Stimulated activated CD8-positive, alpha-beta memory T cell treated with anti-CD3 and anti-CD28 coated beads, Interleukin-2, amount 100 ng/mL, for 1 hour (primary cell): ENCODE results near the gene MVP.
"Not testable (repeated sequence)": the region's sequence is repeated elsewhere in the genome, so short reads cannot be mapped to it uniquely, and the experiment has no call there.

Source experiments
- DNase-seq, 2 donors: peaks; one replicate each; pipeline ENCODE4 v3.0.0-alpha.2; 2020; ENCODE audit warnings: low read depth in 2 of 2

MVP gene

DNA sequence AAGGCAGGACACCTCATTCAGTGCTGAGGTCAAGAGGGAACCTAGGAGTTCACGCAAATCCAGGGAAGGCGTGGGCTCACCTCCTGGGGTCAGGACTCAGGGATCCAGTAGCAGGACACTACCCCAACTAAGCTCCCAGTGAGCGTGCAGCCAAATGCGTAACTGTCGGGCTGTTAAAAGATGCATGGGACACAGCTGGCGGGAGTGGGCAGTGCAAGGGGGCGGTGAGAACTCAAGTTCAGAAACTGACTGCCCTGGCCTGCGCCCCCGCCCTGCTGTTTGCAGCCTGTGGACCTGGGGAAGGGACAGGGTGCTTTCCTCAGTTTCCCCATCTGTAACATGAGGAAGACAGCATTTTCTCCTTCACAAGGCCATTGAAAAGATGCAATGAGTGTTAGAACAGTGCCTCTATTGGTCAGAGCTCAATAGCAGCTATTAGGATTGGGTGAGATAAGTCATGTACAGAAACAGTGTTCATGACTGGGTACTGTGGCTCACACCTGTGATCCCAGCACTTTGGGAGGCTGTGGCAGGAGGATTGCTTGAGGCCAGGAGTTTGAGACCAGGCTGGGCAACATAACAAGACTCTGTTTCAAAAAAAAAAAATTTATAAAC, 22.6 kb downstream of the MVP start:
- no peak for DNase-seq

DNA sequence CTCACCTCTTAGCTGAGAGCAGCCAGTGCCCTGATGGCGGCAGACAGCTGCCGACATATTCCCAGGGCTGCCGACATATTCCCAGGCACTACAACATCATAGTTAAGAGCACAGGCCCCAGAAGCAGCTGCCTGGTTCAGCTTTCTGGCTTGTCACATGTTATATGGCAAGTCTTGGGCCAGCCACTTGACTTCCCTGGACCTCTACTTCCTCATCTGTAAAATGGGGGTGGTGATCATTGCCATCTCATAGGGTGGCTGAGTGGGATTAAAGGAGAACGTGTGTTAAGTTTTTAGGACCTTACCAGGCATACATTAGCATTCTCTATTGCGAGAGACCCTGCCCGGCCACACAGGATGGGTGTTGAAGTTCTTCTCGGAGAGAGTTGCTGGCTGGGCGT, 23.7 kb downstream of the MVP start:
- no peak for DNase-seq

DNA sequence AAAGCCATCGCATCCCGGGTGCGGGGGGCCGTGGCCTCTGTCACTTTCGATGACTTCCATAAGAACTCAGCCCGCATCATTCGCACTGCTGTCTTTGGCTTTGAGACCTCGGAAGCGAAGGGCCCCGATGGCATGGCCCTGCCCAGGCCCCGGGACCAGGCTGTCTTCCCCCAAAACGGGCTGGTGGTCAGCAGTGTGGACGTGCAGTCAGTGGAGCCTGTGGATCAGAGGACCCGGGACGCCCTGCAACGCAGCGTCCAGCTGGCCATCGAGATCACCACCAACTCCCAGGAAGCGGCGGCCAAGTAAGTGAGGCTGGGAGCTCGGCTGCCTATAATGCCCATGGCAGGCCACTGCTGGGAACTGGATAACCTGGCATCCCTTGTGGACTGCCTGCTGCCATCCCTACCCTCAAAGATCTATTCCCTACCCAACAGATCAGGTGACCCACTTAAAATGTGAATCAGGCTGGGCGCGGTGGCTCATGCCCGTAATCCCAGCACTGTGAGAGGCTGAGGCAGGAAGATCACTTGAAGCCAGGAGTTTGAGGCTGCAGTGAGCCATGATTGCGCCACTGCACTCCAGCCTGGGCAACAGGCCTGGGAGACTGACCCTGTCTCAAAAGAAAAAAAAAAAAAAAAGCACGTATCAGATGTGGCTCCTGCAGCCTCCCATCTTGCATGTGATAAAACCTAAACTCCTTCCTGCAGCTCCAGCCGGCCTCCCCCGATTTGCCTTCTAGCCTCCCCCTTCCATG, 24.5 kb downstream of the MVP start:
- DNase-seq, result no peak

DNA sequence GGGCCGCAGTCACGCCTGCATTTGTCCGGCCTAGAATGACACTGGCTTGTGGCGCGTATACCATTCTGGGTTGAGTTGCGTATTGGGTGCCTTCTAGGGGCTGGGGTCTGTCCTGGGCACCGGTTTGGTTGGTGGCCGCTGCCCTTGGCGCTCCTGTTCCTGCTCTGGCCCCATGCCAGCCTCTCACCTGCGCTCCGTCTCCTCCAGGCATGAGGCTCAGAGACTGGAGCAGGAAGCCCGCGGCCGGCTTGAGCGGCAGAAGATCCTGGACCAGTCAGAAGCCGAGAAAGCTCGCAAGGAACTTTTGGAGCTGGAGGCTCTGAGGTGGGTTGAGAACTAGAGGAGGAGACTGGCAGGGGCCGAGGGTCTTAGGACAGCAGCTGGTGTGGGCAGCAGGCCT, 25.4 kb downstream of the MVP start:
- no peak for DNase-seq

DNA sequence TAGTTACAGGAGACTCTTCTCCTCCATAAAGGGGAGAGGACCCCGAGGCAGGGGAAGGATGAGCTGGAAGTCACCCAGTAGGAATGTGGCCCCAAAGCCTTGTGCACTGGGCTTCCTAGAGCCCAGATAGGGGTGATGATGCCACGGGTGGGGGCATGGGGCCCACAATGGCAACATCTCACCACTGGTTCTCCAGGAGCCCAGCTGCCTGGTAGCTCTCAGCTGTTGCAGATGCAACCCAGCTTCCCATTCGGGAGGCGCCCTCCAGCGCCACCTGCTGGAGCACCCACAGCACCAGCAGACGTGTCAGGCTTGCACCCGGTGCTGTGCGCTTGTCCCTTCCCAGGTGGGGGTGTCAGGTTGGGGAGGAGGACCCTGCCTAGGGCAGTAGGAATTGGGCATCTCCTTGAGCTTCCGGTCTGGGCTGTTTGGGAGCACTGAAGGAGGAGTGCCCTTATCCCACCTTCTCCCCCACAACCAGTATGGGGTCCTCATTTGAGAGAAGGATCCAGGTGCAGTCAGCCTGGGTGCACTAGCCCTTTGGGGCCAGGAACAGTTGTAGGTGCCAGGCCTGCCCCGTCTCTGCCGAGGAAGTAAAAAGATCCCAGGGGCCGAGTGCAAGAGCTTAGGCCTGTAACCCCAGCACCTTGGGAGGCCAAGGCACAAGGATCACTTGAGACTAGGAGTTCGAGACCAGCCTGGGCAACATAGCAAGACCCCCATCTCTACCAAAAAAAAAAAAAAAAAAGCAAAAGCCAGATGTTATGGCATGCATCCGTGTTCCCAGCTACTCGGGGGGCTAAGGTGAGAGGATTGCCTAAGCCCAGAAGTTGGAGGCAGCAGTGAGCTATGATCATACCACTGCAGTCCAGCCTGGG, 28.4 kb downstream of the MVP start:
- peak; percentile 62 to 72 for DNase-seq

DNA sequence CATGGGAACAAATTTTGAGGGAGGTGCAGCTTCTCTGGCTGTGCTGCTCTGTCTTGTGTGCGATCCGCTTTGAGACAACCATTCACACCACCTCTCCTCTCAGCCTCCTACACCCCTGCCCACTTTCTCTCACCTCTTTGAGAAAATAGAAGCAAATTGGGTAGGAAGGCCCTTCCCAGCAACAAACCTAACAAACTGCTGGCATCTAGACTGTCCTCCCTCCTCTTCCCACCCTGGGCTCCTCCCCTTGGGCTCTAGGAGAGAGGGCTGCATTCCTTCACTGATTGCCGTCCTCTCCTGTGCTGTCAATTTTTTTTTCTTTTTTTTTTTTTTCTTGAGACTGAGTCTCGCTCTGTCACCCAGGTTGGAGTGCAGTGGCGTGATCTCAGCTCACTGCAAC, 29.2 kb downstream of the MVP start:
- no peak for DNase-seq

DNA sequence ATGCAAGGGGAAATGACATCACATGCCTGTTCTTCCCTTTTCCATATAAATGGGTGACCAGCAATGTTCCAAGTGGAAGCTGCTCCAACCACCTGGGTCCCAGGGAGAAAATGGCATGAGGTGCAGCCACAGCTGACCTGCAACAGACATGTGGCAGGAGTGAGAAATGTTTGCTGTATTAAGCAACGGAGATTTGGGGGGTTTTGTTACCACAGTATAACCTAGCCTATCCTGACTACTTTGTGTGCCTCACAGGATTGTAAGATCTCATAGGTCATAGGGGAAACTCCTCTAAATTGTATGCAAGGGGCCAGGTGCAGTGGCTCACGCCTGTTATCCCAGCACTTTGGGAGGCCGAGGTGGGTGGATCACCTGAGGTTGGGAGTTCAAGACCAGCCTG, 30.7 kb downstream of the MVP start:
- DNase-seq, result no peak

DNA sequence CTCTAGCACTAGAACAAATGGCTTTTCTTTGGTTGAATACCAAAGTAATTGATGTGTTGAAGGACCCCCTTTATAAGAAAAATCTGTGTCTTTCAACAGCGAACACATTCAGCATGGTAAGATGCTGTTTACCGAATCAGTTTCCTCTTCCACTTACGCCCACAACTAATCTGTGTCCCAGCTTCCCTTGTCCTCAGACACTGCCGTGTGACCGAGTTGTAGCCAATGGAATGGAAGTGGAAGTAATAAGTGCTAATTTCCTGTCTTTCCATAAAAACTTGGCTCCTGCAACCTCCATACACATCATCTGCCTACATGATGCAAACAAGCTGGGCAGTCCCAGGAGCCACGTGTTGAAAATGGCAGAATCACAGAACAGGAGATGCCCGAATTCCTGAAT, 32.4 kb downstream of the MVP start:
- no peak for DNase-seq

DNA sequence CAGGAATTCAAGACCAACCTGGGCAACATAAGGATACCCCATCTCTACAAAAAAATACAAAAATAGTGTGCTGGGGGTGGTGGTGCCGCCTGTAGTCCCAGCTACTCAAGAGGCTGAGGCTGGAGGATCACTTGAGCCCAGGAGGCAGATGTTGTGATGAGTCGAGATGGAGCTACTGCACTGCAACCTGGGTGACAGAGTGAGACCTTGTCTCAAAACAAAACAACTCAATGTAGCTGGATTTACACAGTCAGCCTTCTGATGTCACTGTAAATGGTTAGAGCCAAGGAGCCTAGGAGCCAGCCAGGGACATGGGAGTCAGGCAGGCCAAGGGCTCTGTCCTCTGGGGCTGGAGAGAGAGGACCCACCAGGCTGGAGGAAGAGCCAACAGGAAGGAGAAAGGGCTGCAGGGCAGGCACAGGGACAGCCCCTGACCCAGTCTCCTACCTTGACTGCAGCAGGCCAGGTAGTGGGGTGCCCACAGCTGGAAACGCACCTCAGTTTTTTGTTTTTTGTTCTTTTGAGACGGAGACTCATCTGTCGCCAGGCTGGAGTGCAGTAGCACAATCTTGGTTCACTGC, 34.3 kb downstream of the MVP start:
- no peak for DNase-seq

DNA sequence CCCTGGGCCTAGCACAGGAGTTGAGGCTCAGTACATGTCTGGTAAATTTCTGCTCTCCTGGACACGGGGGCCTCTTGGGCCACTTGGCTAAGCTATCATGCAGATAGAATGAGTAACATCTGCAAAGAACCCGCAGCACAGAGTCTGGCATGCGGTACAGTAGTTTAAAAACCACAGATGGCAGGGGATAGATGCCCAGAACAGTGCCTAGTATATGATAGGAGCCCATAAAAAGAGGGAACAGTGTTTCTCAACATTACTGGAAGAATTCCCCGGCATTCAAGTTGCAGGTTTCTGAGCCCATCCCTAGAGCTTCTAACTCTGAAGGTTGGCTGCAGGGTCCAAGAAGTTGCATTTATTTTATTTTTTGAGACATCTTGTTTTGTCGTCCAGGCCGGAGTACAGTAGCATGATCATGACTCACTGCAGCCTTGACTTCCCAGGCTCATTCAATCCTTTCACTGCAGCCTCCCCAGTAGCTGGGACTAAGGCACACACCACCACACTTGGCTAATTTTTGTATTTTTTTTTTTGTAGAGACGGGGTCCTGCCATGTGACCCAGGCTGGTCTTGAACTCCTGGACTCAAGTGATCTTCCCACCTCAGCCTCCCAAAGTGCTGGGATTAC, 37.0 kb downstream of the MVP start:
- no peak for DNase-seq

DNA sequence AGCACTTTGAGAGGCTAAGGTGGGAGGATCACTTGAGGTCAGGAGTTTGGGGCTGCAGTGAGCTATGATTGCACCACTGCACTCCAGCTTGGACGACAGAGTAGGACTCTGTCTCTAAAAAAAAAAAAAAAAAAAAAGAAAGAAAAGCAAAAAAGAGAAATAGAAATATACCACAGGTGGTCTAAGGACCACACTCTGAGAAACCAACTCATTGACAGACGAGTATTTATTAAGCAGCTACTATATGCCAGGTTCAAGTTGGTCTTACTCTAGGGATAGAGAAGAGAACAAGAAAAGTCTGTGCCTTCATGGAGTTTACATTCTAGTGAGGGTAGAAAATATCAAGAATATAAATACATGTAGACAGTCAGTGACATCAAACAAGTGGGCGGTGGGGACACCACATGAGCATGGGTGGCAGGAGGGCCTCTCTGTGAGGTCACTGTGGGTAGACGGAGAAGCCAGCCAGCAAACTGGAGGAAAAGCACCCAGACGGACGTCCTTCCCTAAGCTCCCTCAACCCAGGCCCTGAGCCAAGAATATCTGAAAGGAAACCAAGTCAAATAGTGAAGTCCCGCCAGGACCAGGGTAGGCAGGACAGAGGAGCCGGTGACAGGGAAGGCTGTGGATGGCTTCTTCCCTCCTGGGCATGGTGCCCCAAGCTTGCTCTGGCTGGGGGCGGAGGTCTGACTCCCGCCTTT, 38.0 kb downstream of the MVP start:
- DNase-seq, result no peak

DNA sequence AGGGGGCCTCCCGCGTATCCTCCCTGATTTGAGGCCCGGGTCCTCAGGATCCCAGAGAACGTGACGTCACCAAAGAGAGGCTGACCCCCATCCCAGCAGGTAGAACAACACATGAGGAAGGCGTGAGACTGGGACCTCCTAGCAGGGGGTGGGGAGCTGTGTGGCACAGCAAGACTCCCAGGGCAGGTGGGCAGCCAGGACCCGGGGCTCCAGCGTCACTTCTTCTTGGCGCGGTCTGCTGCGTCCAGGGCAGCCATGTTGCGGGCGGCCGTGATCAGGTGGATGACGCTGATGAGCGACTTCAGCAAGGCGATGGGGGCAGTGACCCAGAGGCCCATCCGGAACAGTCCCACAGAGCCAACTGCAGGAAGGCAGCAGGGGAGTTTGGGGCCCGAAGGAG, 38.7 kb downstream of the MVP start:
- no peak for DNase-seq

DNA sequence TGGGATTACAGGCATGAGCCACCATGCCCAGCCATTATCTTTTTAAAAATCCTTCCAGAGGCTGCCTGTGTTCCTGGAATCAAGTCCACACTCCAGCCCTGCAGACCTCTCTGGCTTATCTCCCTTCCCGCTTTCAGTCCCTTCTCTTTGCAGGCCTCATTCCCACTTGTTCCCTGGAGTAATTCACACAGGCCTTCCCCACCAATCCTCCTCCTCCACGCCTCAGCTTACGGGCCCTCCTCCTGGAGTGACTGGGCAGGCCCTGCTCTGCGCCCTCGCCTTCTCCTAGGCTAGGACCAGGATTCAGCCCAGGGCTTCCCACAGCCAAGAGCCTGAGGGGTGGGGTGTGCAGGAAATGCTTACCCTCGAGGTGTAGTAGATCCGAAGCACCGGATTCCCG, 40.0 kb downstream of the MVP start:
- DNase-seq, result no peak

DNA sequence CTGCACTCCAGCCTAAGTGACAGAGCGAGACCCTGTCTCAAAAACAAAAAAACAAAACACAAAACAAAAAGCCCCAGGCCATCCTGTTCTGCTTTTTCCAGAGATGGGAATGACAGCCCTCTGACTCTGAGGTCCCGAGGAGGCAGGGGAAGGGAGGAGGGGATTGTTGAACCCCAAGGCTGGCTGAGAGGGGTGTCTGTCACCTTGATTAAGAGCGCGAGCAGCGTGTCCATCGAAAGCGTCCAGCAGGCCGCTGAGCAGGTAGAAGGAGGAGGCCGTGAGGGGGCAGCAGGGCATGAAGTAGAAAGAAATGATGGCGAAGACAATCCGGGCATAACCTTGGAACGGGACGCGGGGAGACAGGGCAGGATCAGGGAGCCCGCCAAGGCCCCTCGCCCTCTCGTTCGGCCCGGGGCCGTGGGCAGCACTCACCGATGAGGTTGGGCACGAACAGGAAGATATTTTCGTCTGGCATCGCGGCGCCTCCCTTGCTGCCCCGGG, 42.2 kb downstream of the MVP start:
- no peak for DNase-seq

DNA sequence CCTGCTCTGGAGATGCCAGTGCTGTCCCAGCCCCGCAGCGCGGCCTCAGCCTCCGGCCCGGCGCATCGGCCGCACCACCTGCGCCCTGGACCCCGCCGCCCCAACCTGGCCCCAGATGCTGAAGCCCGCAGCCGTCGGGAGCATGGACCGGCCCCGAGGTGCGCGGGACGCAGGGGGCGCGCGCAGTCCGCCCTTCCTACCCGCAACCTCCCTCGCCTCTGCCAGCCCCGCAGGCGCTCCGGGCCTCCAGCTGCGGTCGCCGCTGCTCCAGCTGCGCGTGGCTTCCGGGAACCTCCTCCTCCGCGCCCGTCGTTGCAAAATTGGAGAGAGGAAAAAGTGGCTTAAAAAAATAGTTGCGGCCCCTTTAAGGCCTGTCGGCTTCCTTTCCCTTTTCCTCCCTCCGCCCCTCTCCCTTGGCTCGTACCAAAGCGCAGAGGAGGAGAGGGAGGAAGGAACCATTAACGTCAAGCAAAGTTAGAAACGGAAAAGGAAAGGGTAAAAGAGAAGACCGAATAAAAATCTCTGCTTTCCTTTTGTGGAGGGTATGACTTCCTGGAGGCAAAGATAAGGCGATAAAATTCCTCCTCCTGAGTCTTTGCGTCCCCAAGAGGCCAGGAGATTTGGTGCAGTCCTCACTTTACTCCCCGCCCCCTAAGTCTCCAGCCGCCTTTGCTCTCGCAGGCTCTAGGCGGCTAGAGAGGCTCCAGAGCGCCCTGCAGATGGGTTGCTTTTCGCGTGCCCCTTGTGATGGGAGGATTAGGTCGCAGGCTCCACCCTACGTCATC, 42.8 kb downstream of the MVP start, which contains the start of gene CDIPT:
CDIPT (minus strand) TSS at position 343 of the 785 bp plus-strand sequence. CDS start 369 bp downstream, outside the sequence.
- peak; percentile 84 to 87 for DNase-seq

DNA sequence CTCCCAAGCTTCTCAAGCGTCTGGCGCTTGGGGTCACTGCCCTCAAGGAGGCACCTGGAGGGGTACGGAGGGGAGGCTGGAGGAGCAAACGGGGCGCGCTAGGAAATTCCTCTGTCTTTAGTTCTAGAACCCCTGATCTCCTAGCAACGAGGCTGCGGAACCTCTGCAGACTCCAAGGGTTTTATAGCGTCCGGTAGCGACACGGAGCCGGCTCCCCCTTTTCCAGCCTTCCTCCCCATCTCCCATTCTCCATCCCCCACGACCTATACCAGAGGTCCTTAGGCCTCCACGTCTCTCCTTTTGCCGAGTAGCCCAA, 43.4 kb downstream of the MVP start:
- DNase-seq, result no peak

DNA sequence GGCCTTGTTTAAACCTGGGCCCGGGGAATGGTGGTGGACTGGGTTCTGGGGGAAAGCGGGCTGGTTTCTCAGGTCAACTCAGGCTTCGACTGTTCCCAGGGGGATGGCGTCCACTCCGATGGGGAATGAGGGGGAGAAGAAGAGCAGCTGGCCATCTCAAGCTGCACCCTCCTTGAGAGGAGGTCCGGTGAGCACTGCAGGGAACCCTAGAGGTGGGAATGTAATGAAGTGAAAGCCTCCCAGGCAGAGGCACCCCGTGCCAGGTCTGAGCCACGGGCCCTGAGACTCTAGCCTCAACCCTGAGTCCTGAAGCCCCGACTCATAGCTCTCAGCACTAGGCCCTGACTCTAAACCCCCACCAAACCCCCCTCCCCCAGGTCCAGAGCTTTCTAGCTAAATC, 43.9 kb downstream of the MVP start:
- no peak for DNase-seq

DNA sequence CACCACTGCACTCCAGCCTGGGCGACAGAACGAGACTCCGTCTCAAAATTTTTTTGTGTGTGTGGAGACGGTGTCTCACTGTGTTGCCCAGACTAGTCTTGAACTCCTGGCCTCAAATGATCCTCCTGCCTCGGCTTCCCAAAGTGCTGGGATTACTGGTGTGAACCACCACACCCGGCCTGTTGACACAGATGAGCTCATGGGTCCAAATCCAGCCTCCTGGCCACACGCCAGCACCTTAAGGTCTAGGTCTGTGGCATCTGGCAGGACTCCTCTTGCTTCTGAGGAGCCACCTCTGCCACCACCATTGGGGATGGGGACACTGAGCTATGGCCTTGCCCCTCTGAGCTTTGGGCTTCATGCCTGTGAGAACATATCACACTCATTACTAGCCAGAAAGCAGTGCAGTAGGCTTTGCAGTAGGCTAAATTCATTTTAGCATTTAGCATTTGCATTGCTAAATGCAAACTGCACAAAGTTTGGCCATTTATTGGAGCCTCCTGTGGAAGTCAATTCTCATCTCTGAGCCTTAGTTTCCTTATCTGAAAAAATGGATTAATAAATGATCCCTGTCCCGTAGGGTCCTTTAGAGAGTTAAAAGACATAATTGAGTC, 48.2 kb downstream of the MVP start:
- no peak for DNase-seq

DNA sequence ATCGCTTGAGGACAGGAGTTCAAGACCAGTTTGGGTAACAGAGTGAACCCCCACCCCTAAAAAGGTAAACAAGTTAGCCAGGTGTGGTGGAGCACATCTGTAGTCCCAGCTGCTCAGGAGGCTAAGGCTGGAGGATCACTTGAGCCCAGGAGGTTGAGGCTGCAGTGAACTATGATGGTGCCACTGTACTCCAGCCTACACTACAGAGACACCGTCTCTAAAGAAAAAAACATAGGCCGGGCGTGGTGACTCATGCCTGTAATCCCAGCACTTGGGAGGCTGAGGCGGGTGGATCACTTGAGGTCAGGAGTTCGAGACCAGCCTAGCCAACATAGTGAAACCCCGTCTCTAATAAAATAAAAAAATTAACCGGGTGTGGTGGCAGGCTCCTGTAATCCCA, 48.8 kb downstream of the MVP start:
- DNase-seq, result not testable (repeated sequence)
